H1 (cell line): ENCODE results near the gene CYP27B1. TPM values are rescaled to one million over a fixed set of nuclear protein-coding genes. Genes with fewer than 3 reads are reported as not detected.

ENCODE experiments used
- ATF3 ChIP-seq: IDR thresholded peaks from 2 replicates; pipeline ENCODE4 v1.6.1; 2011; ENCODE audit warnings: low read depth, mild to moderate bottlenecking, low read length; ENCODE audit not compliant: insufficient read depth
- polyA plus RNA-seq, 7 experiments: library from polyadenylated mRNA; depleted of rRNA in 3 of 7; stranded (reverse) in 5 of 7; unstranded in 2 of 7; fragments of >200 nt in 5 of 7; fragments of 200-250 nt in 2 of 7; gene quantifications; 1 replicate in 5 of 7; 2 replicates in 1 of 7; 4 replicates in 1 of 7; pipeline versions ENCODE4 v1.2.1 to v1.2.3, GENCODE V29; 2011 to 2013; ENCODE audit warnings: missing spikeins in 2 of 7, mixed read lengths in 2 of 7
- total RNA-seq: library from RNA; stranded (reverse); fragmentation: NEBNext Ultra II Directional; extraction: Animal tissue kit (Norgen Biotek cat#: 25700); gene quantifications from 2 replicates; pipeline ENCODE4 v1.2.1, GENCODE V29; 2021

Gene CYP27B1
- total and polyA plus RNA-seq, 2 of the 8 experiments (the other 6 are each of a cell fraction or from before 2014, with no cell fraction given): 2.9 to 3.3 TPM

GRCh38 chr12:57776247-57776587 is 9.3 kb upstream of the CYP27B1 start (continued):
- no peak for TF ChIP-seq ATF3
- TF ChIP-seq, all 59 proteins: peak for 0
